ENCODE results near the gene NCOA3. TPM values are rescaled to one million over a fixed set of nuclear protein-coding genes. Genes with fewer than 3 reads are reported as not detected.
"Not testable (repeated sequence)": the region's sequence is repeated elsewhere in the genome, so short reads cannot be mapped to it uniquely, and the experiment has no call there.

NCOA3 gene
- polyA plus RNA-seq, 4 donors, result 37.1 to 39.3 (median 38.4) TPM

- DNase-seq (ENCODE audit: low read depth in 4 of 4, low spot score in 3 of 4), result no peak
These were observed 86.5 kb downstream of the NCOA3 start for GRCh38 chr20:47588158-47588557.

DNA sequence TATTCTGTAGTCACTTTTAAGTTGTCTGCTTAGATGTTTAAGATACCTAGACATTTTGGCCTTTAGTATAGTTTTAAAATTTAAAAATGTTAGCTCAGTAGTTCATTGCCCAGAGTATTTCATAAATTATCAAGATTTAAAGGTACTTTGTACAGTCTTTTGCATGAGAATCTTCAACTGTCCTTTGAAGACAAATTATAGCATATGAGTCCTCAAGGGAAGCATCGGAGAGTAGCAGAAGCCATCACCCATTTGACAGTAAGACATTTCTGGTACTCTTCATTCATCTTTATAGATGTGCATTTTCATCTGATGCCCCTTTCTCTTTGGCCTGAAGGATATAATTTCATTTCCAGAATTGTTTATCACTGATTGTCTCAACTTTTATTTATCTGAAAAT lies 89.5 kb downstream of the NCOA3 start:
- no peak for DNase-seq (ENCODE audit: low read depth in 4 of 4, low spot score in 3 of 4)

DNA sequence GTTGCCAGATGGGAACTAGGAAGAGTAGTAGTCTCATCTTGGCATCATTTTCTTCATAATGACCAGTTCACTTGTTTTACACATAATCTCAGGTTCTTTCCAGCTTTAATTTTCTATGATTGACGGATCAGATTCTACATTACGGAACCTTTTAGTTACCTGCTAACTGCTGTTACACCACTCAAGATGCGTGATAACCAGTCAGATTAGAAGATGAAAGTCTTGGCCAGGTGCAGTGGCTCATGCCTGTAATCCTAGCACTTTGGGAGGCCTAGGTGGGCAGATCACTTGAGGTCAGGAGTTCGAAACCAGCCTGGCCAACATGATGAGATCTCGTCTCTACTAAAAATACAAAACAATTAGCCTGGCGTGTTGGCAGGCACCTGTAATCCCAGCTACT lies 92.5 kb downstream of the NCOA3 start:
- DNase-seq (ENCODE audit: low read depth in 4 of 4, low spot score in 3 of 4), result no peak

DNA sequence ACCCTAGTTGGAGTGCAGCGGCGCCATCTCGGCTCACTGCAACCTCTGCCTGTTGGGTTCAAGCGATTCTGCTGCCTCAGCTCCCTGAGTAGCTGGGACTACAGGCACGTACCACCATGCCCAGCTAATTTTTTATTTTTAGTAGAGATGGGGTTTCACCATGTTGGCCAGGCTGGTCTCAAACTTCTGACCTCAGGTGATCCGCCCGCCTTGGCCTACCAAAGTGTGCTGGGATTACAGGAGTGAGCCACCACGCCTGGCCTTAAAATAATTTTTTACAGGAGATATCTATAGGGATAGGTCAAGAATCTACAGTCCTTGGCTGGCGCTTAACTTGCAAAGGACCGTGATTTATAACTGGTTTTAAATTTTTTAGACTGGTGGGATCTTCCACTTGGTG lies 93.5 kb downstream of the NCOA3 start:
- not testable (repeated sequence) for DNase-seq (ENCODE audit: low read depth in 4 of 4, low spot score in 3 of 4)

DNA sequence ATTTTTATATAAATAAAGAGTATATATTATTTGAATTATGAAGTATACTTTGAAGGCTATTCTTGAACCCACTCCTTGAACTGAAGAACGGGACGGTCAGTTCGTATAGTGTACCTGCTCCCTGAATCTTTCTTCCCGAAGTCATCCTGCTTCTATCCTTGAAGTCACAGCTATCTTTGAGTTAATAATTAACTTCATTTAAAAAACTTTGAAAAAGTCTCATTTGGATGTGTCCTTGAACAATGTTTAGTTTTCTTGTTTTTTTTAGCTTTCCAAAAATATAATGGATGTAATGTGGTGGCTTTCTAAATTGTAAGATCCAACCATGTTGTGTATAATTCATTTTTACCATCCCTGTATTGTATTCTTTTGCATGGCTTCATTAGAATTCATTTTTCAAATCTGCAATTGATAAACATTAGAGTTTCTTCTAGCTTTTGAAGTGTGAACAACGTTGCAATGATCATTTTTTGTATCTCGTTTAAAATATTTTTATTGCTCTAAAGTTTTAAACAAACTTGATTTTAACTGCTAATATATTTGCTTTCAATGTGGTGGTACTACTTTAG lies 94.4 kb downstream of the NCOA3 start:
- no peak for DNase-seq (ENCODE audit: low read depth in 4 of 4, low spot score in 3 of 4)

DNA sequence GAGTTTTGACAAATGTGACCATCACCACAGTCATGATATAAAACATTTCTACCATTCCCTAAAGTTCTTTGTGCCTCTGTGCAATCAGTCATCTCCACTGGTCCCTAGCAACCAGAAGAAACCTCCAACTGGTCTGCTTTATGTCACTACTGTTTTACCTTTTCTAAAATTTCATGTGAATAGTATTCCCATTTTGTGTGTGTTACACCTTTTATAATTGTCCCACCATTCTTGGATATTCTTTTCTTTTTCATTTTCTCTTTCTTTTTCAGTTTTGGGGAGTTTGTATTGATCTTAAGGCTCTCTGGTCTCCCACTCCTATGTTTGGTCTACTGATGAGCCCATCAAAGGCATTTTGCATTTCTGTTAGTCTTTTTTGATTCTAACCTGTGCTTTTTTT lies 95.4 kb downstream of the NCOA3 start:
- DNase-seq (ENCODE audit: low read depth in 4 of 4, low spot score in 3 of 4), result no peak

DNA sequence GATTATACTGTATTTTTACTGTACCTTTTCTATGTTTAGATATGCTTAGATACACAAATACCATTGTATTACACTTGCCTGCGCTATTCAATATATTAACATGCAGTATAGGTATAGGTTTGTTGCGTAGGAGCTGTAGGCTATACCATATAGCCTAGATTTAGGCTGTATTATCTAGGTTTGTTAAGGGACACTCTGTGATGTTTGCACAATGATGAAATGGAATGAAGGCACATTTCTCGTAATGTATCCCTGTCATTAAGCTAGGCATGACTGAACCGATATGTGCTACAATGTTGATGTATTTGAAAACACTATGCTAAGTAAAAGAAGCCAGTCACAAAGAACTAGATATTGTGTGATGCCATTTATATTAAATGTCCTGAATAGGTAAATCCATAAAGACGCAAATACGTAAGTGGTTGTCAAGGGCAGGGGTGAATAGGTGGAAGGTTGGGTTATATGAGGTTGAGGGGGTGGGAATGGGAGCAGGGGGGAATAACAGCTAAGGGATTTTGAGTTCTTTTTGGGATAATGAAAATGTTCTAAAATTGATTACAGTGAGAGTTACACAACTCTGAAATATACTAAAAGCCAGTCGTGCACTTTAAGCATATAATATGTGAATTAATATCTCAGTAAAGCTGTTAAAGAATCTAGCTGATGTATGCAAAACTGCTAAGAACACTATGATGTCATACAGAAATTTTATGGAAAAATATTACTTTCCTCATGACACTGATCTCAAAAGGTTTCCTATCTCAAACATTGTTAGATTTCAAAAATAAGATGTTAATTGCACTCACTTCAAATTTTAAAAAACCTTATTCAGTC lies 97.4 kb downstream of the NCOA3 start:
- no peak for DNase-seq (ENCODE audit: low read depth in 4 of 4, low spot score in 3 of 4)

GRCh38 chr20:47600967-47601547 lies 99.4 kb downstream of the NCOA3 start:
- no peak for DNase-seq (ENCODE audit: low read depth in 4 of 4, low spot score in 3 of 4)

- DNase-seq (ENCODE audit: low read depth in 4 of 4, low spot score in 3 of 4), result no peak
These were observed 101.6 kb downstream of the NCOA3 start for GRCh38 chr20:47603260-47603659.

DNA sequence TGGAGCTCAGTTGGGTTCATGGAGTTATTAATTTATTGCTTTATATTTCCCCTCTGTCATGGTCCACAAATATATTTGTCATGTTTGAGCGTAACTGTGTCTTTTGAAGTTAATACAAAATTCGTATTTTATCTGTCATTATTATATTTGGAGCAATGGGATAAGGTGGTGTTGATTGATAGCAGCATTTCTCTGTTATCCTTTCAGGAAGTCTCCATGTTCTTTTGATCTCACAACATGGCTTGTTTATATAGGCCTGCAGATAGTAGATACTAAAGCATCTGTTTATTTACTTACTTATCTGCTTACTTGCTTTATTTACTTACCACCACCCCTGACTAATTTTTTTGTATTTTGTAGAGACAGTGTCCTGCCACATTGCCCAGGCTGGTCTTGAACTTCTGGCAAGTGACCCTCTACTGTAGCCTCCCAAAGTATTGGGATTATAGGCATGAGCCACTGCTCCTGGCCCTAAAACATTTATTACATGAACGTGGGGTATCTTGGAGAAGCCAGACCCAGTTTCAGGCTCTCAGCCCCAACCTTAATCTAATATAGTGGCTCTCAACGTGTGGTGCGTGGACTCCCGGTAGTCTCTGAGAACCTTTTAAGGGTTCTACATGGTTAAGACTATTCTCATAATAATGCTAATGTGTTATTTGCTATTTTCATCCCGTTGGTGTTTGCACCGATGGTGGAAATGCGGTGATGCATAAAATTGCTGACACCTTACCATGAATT lies 104.2 kb downstream of the NCOA3 start:
- no peak for DNase-seq (ENCODE audit: low read depth in 4 of 4, low spot score in 3 of 4)

GRCh38 chr20:47606414-47606982 lies 104.8 kb downstream of the NCOA3 start:
- no peak for DNase-seq (ENCODE audit: low read depth in 4 of 4, low spot score in 3 of 4)

- DNase-seq (ENCODE audit: low read depth in 4 of 4, low spot score in 3 of 4), result no peak
These were observed 105.4 kb downstream of the NCOA3 start for GRCh38 chr20:47606983-47607613.

DNA sequence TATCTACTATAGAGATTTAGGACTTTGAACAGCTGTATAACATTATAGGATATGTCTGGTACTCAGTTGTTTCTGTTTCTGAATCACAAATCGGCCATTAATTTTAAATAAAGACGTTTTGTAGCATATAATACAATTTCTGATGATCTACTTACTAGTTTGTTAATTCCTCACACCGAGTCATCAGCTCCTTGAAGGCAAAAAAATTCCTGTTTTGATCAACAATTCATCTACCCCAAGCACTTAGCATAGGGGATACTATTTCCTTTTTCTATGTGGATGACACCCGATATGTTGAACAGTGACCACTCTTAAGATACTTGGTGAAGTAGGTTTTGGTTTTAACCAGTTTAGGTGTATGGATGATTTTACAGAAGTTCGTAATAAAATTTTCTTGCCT lies 107.3 kb downstream of the NCOA3 start:
- no peak for DNase-seq (ENCODE audit: low read depth in 4 of 4, low spot score in 3 of 4)

GRCh38 chr20:47610247-47610944 lies 108.7 kb downstream of the NCOA3 start:
- DNase-seq (ENCODE audit: low read depth in 4 of 4, low spot score in 3 of 4), result no peak

DNA sequence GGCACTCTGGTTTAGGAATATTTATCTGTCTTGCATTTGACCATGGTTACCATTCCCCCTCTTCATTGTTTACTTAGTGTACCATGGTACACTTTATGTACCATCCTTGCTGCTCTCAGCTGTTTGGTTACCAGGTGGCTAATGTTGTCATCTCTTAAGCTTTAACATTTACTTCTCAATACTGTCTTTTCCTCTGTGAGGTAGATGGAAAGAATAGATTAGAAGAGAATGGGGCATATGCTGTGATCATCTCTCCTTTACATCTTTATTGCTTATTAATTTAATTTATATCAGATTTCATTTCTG lies 109.2 kb downstream of the NCOA3 start:
- DNase-seq (ENCODE audit: low read depth in 4 of 4, low spot score in 3 of 4), result no peak

GRCh38 chr20:47611785-47612184 lies 110.1 kb downstream of the NCOA3 start:
- no peak for DNase-seq (ENCODE audit: low read depth in 4 of 4, low spot score in 3 of 4)

DNA sequence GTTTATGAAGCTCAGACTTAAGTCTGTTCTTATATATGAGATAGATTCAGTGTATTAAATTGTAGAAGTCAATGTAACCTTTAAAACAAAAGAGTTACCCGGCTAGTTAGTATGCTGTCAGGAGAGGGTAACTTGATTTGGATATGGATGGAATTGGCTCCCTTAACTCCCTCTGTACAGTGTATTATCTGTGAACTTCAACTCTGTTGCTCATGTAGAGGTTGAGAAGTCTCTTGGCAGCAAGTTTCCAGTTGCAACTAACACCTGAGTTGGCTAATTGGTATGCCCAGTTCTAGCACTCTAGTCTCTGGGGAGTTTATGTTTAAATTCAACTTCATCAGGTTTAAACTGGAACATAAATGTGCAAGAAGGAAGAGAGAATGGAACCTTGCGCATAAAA lies 111.0 kb downstream of the NCOA3 start:
- no peak for DNase-seq (ENCODE audit: low read depth in 4 of 4, low spot score in 3 of 4)

DNA sequence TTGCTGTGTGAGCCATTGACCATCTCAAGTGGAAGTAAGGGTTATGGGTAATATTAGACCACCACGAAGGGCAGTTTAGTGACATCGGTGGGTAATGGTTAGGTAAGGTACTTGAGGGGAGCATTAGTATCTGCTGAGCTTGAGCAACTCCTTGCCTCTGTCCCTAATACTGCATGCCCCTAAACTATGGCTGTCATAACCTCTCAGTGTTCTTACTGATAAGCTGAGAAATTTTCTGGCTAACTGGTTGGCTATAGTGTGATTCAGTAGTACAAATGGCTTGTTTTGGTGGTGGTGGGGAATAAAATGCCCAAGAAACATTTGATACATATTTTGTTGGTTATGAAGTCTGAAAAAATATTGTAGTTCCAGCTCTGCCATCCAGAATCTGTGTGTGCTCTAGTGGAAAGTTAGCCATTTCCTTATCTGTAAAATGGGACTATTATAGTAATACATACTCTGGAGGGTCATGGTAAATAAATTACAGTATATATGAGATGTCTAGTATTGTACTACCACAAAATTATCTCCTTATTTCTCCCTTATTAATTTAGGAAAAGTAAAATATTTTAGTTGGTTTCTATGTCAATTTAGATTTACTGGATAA lies 113.1 kb downstream of the NCOA3 start:
- DNase-seq (ENCODE audit: low read depth in 4 of 4, low spot score in 3 of 4), result no peak

GRCh38 chr20:47618479-47618878 lies 116.8 kb downstream of the NCOA3 start:
- no peak for DNase-seq (ENCODE audit: low read depth in 4 of 4, low spot score in 3 of 4)

Measured in left renal pelvis (tissue), 4 donors.